Measurements from ENCODE around the gene PCARE. TPM values are rescaled to one million over a fixed set of nuclear protein-coding genes. Genes with fewer than 3 reads are reported as not detected.

PCARE gene
- total and polyA plus RNA-seq, 4 experiments from 2014 or later, result not detected

GRCh38 chr2:29046321-29046720 lies 28.0 kb downstream of the PCARE start:
- Mint-ChIP-seq H3K27me3 (no peaks in the 10 kb centered on the region), H3K4me1 (peaks cover 0 to 2% (median 0%) of the 10 kb centered on the region in 4 donors), H3K36me3 (peaks cover 3 to 4% of the 10 kb centered on the region in 2 donors), H3K4me3 (no peak overlapping the region), H3K9me3 (peaks cover 0 to 1% (median 0%) of the 10 kb centered on the region in 8 donors), H3K27ac (no peak overlapping the region)
- CTCF ChIA-PET (ENCODE audit: partially characterized antibody), result no interaction called here
- Histone ChIP-seq H3K4me3 (ENCODE audit: low read length in 2 of 2) (no peak overlapping the region), H3K27ac (ENCODE audit: low read depth, low read length) (no peak overlapping the region), H3K36me3 (ENCODE audit: insufficient read depth, low read length) (no peaks in the 10 kb centered on the region), H3K27me3 (ENCODE audit: insufficient read depth, low read length) (no peaks in the 10 kb centered on the region), H3K9me3 (ENCODE audit: control insufficient read depth in 1 of 2, low read length in 2 of 2) (no peaks in the 10 kb centered on the region), H3K4me1 (ENCODE audit: insufficient read depth, low read length) (no peaks in the 10 kb centered on the region)
- no peak for DNase-seq
- intact Hi-C loops (cut with micrococcal nuclease), result no loop called here
- POLR2A ChIA-PET (ENCODE audit: partially characterized antibody), result interaction anchor here (0.6 kb wide), 1 partner anchor 13 kb away, joined by 3 read pairs; no protein-coding TSS in a partner anchor

DNA sequence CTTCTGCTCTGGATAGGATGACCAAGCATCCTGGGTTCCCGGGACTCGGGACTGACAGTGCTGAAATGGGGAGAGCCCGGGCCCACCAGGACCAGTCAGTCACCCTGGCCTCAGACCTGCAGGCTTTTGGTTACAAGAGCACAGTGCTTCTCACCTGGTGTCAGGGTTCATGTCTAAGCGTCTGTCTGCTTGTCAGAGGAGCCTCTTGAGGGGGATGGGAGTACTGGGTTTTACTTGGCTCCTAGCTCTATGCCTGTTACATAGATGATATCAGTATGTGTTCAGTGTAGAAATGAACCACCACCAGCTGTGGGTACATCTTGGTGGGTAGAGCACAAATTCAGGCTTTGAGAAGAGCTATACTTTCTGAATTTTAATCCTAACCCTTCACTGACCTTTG lies 29.9 kb downstream of the PCARE start:
- no peaks in the 10 kb centered on the region for H3K9me3 ChIP-seq (ENCODE audit: control insufficient read depth in 1 of 2, low read length in 2 of 2)
- ChIA-PET POLR2A (ENCODE audit: partially characterized antibody) (no interaction called here), CTCF (ENCODE audit: partially characterized antibody) (interaction anchor here (0.7 kb wide), 1 partner anchor 86 kb away, joined by 3 read pairs; no protein-coding TSS in a partner anchor)
- H3K4me1 ChIP-seq (ENCODE audit: insufficient read depth, low read length), result no peaks in the 10 kb centered on the region
- H3K4me3 ChIP-seq (ENCODE audit: low read length in 2 of 2), result no peak overlapping the region
- Mint-ChIP-seq H3K27ac (peak overlapping the region in 2 of 7 donors; percentile 2 to 14), H3K9me3 (peaks cover 0 to 1% (median 0%) of the 10 kb centered on the region in 8 donors), H3K36me3 (peaks cover 3 to 4% of the 10 kb centered on the region in 2 donors), H3K27me3 (no peaks in the 10 kb centered on the region), H3K4me1 (peaks cover 0 to 2% (median 0%) of the 10 kb centered on the region in 4 donors), H3K4me3 (no peak overlapping the region)
- H3K36me3 ChIP-seq (ENCODE audit: insufficient read depth, low read length), result no peaks in the 10 kb centered on the region
- DNase-seq, result no peak
- no peaks in the 10 kb centered on the region for H3K27me3 ChIP-seq (ENCODE audit: insufficient read depth, low read length)
- H3K27ac ChIP-seq (ENCODE audit: low read depth, low read length), result no peak overlapping the region
- intact Hi-C loops (cut with micrococcal nuclease), result no loop called here

DNA sequence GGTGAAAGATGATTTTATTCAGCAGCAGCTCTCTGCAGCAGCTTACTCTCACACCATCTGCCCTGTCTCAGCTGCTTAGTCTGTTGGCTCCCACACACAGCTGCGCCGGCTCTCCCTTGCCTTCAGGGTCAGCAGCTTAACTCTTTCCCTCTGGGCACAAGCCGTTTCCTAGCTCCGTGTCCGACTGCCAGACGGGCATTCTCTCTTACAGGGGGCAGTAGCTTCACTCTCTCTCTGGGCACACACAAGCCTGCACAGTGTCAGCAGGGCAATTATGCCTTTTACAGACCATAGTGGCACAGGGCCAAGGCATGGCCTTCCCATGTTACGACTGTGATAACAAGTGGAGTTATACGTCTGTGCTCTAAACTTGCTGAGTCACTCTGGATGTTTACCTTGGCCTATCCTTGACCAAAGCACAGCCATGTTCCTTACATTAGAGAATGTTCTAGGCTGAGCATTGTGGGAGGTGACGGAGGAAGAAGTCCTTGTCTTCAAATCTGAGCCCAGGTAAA lies 31.7 kb downstream of the PCARE start:
- no peak overlapping the region for H3K27ac ChIP-seq (ENCODE audit: low read depth, low read length)
- ChIA-PET CTCF (ENCODE audit: partially characterized antibody) (interaction anchor here (1.1 to 1.2 kb wide), 2 partner anchors 8 to 28 kb away, joined by 3 read pairs; no protein-coding TSS in a partner anchor), POLR2A (ENCODE audit: partially characterized antibody) (no interaction called here)
- Mint-ChIP-seq H3K4me1 (peaks cover 0 to 2% (median 0%) of the 10 kb centered on the region in 4 donors), H3K9me3 (peaks cover 0 to 1% (median 0%) of the 10 kb centered on the region in 8 donors), H3K4me3 (no peak overlapping the region), H3K27me3 (no peaks in the 10 kb centered on the region), H3K27ac (peak overlapping the region in 1 of 7 donors; percentile 31), H3K36me3 (peaks cover 3 to 4% of the 10 kb centered on the region in 2 donors)
- intact Hi-C loops (cut with micrococcal nuclease), result no loop called here
- H3K36me3 ChIP-seq (ENCODE audit: insufficient read depth, low read length), result no peaks in the 10 kb centered on the region
- no peak for DNase-seq
- no peak overlapping the region for H3K4me3 ChIP-seq (ENCODE audit: low read length in 2 of 2)
- H3K27me3 ChIP-seq (ENCODE audit: insufficient read depth, low read length), result no peaks in the 10 kb centered on the region
- no peaks in the 10 kb centered on the region for H3K9me3 ChIP-seq (ENCODE audit: control insufficient read depth in 1 of 2, low read length in 2 of 2)
- no peaks in the 10 kb centered on the region for H3K4me1 ChIP-seq (ENCODE audit: insufficient read depth, low read length)

- no peak for DNase-seq
- H3K4me3 Mint-ChIP-seq, result no peak overlapping the region
- POLR2A ChIA-PET (ENCODE audit: partially characterized antibody), result no interaction called here
- H3K4me1 ChIP-seq (ENCODE audit: insufficient read depth, low read length), result no peaks in the 10 kb centered on the region
- peaks cover 0 to 1% (median 0%) of the 10 kb centered on the region in 8 donors for H3K9me3 Mint-ChIP-seq
- H3K27ac Mint-ChIP-seq, result no peak overlapping the region
- H3K27me3 Mint-ChIP-seq, result no peaks in the 10 kb centered on the region
- H3K9me3 ChIP-seq (ENCODE audit: control insufficient read depth in 1 of 2, low read length in 2 of 2), result no peaks in the 10 kb centered on the region
- H3K4me3 ChIP-seq (ENCODE audit: low read length in 2 of 2), result no peak overlapping the region
- no peak overlapping the region for H3K27ac ChIP-seq (ENCODE audit: low read depth, low read length)
- H3K4me1 Mint-ChIP-seq, result peaks cover 0 to 3% (median 1%) of the 10 kb centered on the region in 4 donors
- intact Hi-C loops (cut with micrococcal nuclease), result no loop called here
- H3K27me3 ChIP-seq (ENCODE audit: insufficient read depth, low read length), result no peaks in the 10 kb centered on the region
- CTCF ChIA-PET (ENCODE audit: partially characterized antibody), result no interaction called here
- no peaks in the 10 kb centered on the region for H3K36me3 ChIP-seq (ENCODE audit: insufficient read depth, low read length)
- no peaks in the 10 kb centered on the region for H3K36me3 Mint-ChIP-seq
Observed at GRCh38 chr2:29041161-29041660, 33.1 kb downstream of the PCARE start.

GRCh38 chr2:29040552-29040951 lies 33.8 kb downstream of the PCARE start:
- Histone ChIP-seq H3K27ac (ENCODE audit: low read depth, low read length) (no peak overlapping the region), H3K9me3 (ENCODE audit: control insufficient read depth in 1 of 2, low read length in 2 of 2) (no peaks in the 10 kb centered on the region), H3K36me3 (ENCODE audit: insufficient read depth, low read length) (no peaks in the 10 kb centered on the region), H3K4me3 (ENCODE audit: low read length in 2 of 2) (no peak overlapping the region), H3K4me1 (ENCODE audit: insufficient read depth, low read length) (no peaks in the 10 kb centered on the region), H3K27me3 (ENCODE audit: insufficient read depth, low read length) (no peaks in the 10 kb centered on the region)
- Mint-ChIP-seq H3K9me3 (peaks cover 0 to 1% (median 0%) of the 10 kb centered on the region in 8 donors), H3K4me1 (peaks cover 0 to 10% (median 5%) of the 10 kb centered on the region in 4 donors), H3K27me3 (no peaks in the 10 kb centered on the region), H3K36me3 (no peaks in the 10 kb centered on the region), H3K27ac (no peak overlapping the region), H3K4me3 (no peak overlapping the region)
- POLR2A ChIA-PET (ENCODE audit: partially characterized antibody), result no interaction called here
- intact Hi-C loops (cut with micrococcal nuclease), result no loop called here
- CTCF ChIA-PET (ENCODE audit: partially characterized antibody), result no interaction called here
- no peak for DNase-seq

DNA sequence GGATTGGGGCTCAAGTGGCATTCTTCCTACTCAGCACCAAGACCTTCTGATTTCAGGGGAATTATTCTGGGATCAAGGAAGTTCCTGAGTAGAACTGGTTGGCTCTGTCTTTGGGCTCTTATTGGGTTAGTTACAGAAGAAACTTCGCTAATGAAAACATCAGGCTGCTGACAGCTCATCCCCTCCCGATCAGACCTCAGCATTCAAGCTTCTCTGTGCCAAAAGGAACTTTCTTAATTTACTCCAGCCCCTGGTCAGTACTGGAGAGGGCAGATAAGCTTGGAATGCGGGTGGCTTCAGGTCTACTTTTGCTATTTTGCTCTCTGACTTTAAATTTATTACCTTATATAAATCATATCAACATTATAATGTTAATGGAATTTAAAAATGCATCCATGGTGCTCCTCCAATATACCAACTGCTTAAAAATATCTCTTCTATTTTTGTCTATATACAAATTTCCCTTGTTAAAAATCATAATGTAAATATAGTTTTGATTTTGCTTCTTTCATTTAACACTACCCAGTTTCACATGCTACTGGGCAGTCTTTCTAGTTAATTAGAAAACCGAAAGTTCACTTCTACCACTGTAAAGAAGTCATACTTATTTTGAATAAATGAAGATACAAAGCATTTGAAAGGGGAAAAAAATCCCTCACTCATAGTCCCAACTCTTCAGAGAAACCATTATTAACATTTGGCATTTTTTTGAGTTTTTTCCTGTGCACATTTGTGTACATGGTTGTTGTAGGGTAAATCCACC lies 34.4 kb downstream of the PCARE start:
- Mint-ChIP-seq H3K27ac (peak overlapping the region in 1 of 7 donors; percentile 13), H3K27me3 (no peaks in the 10 kb centered on the region), H3K4me1 (peaks cover 1 to 10% (median 7%) of the 10 kb centered on the region in 4 donors), H3K36me3 (no peaks in the 10 kb centered on the region), H3K4me3 (no peak overlapping the region), H3K9me3 (peaks cover 0 to 1% (median 0%) of the 10 kb centered on the region in 8 donors)
- ChIA-PET CTCF (ENCODE audit: partially characterized antibody) (no interaction called here), POLR2A (ENCODE audit: partially characterized antibody) (no interaction called here)
- H3K4me1 ChIP-seq (ENCODE audit: insufficient read depth, low read length), result peaks cover 3% of the 10 kb centered on the region
- no peaks in the 10 kb centered on the region for H3K36me3 ChIP-seq (ENCODE audit: insufficient read depth, low read length)
- H3K27me3 ChIP-seq (ENCODE audit: insufficient read depth, low read length), result no peaks in the 10 kb centered on the region
- no peak overlapping the region for H3K27ac ChIP-seq (ENCODE audit: low read depth, low read length)
- no peak for DNase-seq
- no peaks in the 10 kb centered on the region for H3K9me3 ChIP-seq (ENCODE audit: control insufficient read depth in 1 of 2, low read length in 2 of 2)
- intact Hi-C loops (cut with micrococcal nuclease), result no loop called here
- H3K4me3 ChIP-seq (ENCODE audit: low read length in 2 of 2), result no peak overlapping the region

GRCh38 chr2:29035016-29035745 lies 39.1 kb downstream of the PCARE start:
- Mint-ChIP-seq H3K4me1 (peaks cover 10 to 37% (median 15%) of the 10 kb centered on the region in 4 donors), H3K36me3 (no peaks in the 10 kb centered on the region), H3K4me3 (peak overlapping the region in 1 of 8 donors; percentile 9), H3K9me3 (no peaks in the 10 kb centered on the region), H3K27me3 (no peaks in the 10 kb centered on the region), H3K27ac (peak overlapping the region in 3 of 7 donors; percentile 17 to 25 (median 18))
- no peak overlapping the region for H3K4me3 ChIP-seq (ENCODE audit: low read length in 2 of 2)
- intact Hi-C loops (cut with micrococcal nuclease), result no loop called here
- peaks cover 13% of the 10 kb centered on the region for H3K4me1 ChIP-seq (ENCODE audit: insufficient read depth, low read length)
- no peak overlapping the region for H3K27ac ChIP-seq (ENCODE audit: low read depth, low read length)
- H3K9me3 ChIP-seq (ENCODE audit: control insufficient read depth in 1 of 2, low read length in 2 of 2), result no peaks in the 10 kb centered on the region
- H3K36me3 ChIP-seq (ENCODE audit: insufficient read depth, low read length), result no peaks in the 10 kb centered on the region
- ChIA-PET CTCF (ENCODE audit: partially characterized antibody) (interaction anchor here (0.7 to 1.6 kb wide), 2 partner anchors 20 to 1438 kb away, joined by 3 to 4 read pairs; no protein-coding TSS in a partner anchor), POLR2A (ENCODE audit: partially characterized antibody) (interaction anchor here (0.7 to 2.0 kb wide), 3 partner anchors 20 to 1407 kb away, joined by 3 to 6 read pairs (median 5); no protein-coding TSS in a partner anchor)
- DNase-seq, result no peak
- H3K27me3 ChIP-seq (ENCODE audit: insufficient read depth, low read length), result no peaks in the 10 kb centered on the region
